Pancreas (tissue), 10 donors: Measurements from ENCODE around the gene APBA2. TPM values are rescaled to one million over a fixed set of nuclear protein-coding genes. Genes with fewer than 3 reads are reported as not detected.

Source experiments
- ATAC-seq, 4 donors: fragments of 200-7000 bp; cut with Tn5 transposase; one replicate each; pipeline versions ENCODE4 v1.8.0 to v1.9.1; 2020; ENCODE audit warnings: mild to moderate bottlenecking in 4 of 4, moderate library complexity in 4 of 4
- DNase-seq, 6 donors: peaks; one replicate each; pipeline ENCODE4 v3.0.0-alpha.2; 2020
- FAIRE-seq: peaks from 2 replicates; lab custom pipeline; 2012; peaks lifted over from hg19 to GRCh38; lab: Jason Lieb, UNC
- H3K27ac ChIP-seq, 4 donors: fragments of 200-600 bp; sonication (generic); 1 replicate in 3 of 4; 2 replicates in 1 of 4; pipeline versions ENCODE4 v1.5.0 to v1.8.0; 2020
- H3K27me3 ChIP-seq, 4 donors: fragments of 200-600 bp; one replicate each; pipeline ENCODE4 v1.8.0; 2021
- H3K36me3 ChIP-seq, 3 donors: fragments of 200-600 bp; sonication (generic) in 1 of 3; one replicate each; pipeline versions ENCODE4 v1.5.0 to v1.8.0; 2020 to 2021
- H3K4me1 ChIP-seq, 3 donors: fragments of 200-600 bp; one replicate each; pipeline ENCODE4 v1.8.0; 2021
- H3K4me3 ChIP-seq, 4 donors: fragments of 200-600 bp; sonication (generic) in 2 of 4; one replicate each; pipeline versions ENCODE4 v1.5.0 to v1.8.0; 2020 to 2021
- H3K9me3 ChIP-seq, 4 donors: fragments of 200-600 bp; one replicate each; pipeline ENCODE4 v1.8.0; 2021
- CTCF ChIP-seq, 4 donors: fragments of 200-600 bp; sonication (generic) in 3 of 4; IDR thresholded peaks; one replicate each; pipeline versions ENCODE4 v1.5.0 to v1.8.0; 2021; ENCODE audit warnings: antibody characterized with exemption in 4 of 4
- WGBS, 2 donors: extraction: QIAGEN DNeasy Blood & Tissue Kit; methylation state at CpG; one replicate each; pipeline ENCODE4 v1.1.7; 2013; 5-methylcytosine and 5-hydroxymethylcytosine counted together
- intact Hi-C, 3 donors: fragments of 100-400 bp; cut with DNase I; formaldehyde crosslinking; loops; one replicate each; pipeline versions ENCODE4 v1.11.1 to v1.14.2; 2022
- polyA plus RNA-seq, 2 donors: library from polyadenylated mRNA; stranded (reverse); fragments of 200-250 nt; gene quantifications; one replicate each; pipeline ENCODE4 v1.2.3, GENCODE V29; 2013
- total RNA-seq, 6 donors: library from RNA; stranded (reverse); fragmentation: NEBNext Ultra II Directional in 4 of 6; extraction: Animal tissue kit (Norgen Biotek cat#: 25700) in 4 of 6; gene quantifications; one replicate each; pipeline versions ENCODE4 v1.2.1 to v1.2.4, GENCODE V29; 2021 to 2023
- donor health status: healthy with polysubstance abuse.
- donor health status: DM: no; HTN: no; CAD: no; lungs with moderate emphysema.
- donor health status: DM: no; HTN: no; CAD: no.
- donor health status: control.
- donor health status: control.
- donor health status: Bipolar disorder and iron deficiency.
- donor health status: DM: yes; HTN: yes; CAD: no.
- donor health status: DM: no; HTN: no; CAD: no.
- donor health status: DM: no; HTN: no; CAD: no.
- donor health status: DM: yes; HTN: yes; CAD: no.

Gene APBA2
- total and polyA plus RNA-seq, 8 donors: 3.9 to 10.3 (median 6.7) TPM

DNA sequence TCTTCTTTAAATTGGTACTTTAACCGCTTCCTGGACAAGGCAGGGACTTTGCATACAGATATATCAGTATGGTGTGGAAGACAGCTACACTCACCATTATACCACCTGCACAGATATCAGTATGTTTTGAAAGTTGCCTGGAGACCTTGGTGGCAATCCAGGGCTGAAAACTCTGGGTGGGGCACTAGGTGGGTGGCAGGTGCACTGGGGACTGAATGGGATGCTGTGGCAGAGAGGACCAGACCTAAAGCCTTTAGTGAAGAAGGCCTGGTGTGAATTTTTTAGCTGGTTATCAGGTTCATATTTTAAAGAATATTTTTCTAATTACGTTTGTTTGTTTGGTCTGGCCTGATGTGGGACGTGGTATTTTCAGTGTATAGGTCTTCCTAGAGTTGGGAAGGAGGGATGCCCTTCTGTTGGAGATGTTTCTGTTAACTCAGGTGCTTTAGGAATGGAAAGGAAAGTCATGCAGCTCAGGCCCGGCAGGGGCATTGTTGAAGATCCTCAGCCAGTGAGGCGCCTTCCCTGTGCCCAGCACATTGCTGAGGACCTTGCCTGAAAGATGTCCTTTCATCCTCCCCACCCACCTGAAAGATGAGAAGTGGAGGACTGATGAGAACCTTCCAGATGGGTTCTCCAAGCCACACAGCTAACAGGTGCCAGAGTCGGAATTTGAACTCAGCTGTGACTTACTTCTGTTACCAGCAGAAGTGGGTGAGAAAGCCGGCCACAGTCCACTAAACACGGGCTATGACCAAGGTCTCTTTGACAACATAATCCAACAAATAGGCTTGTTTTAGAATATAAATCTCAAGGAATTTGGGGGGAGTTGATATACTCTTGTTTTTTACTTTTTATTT, 77.3 kb downstream of the APBA2 start:
- Histone ChIP-seq H3K4me3 (no peak overlapping the region), H3K9me3 (no peaks in the 10 kb centered on the region), H3K4me1 (no peaks in the 10 kb centered on the region), H3K36me3 (no peaks in the 10 kb centered on the region), H3K27ac (no peak overlapping the region), H3K27me3 (no peaks in the 10 kb centered on the region)
- FAIRE-seq (no peak), DNase-seq (peak in 1 of 6 donors; percentile 21), ATAC-seq (no peak)
- no peak for TF ChIP-seq CTCF (IDR thresholded peaks at IDR 0.05)
- WGBS, 2 donors: 86 to 87% methylated on average over 8 of the region's 8 CpGs
- intact Hi-C loops: no loop called here

GRCh38 chr15:28963711-28964081, 77.9 kb downstream of the APBA2 start:
- intact Hi-C loops: no loop called here

DNA sequence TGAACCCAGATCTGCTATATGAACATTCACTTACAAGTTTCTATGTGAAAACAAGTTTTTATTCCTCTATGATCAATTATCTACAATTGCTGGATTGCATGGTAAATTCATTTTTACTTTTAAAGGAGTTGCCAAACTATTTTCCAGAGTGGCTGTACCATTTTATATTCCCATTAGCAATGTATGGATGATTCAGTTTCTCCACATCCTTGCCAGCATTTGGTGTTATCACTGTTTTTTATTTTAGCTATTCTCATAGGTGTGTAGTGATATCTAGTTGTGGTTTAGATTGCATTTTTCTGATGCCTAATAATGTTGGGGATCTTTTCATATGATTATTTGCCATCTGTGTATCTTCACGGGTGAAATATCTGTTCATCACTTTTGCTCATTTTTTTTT, 78.3 kb downstream of the APBA2 start:
- TF ChIP-seq CTCF (IDR thresholded peaks at IDR 0.05): no peak
- no peak overlapping the region for H3K27ac ChIP-seq
- intact Hi-C loops: no loop called here
- no peaks in the 10 kb centered on the region for H3K27me3 ChIP-seq
- WGBS, 2 donors: 92% methylated on average over 1 of the region's 1 CpG
- no peak for FAIRE-seq
- no peak overlapping the region for H3K4me3 ChIP-seq
- ATAC-seq: no peak
- no peaks in the 10 kb centered on the region for H3K9me3 ChIP-seq
- DNase-seq: no peak
- no peaks in the 10 kb centered on the region for H3K36me3 ChIP-seq
- no peaks in the 10 kb centered on the region for H3K4me1 ChIP-seq

More at GRCh38 chr15:28963711-28964081, 77.9 kb downstream of the APBA2 start:
- DNase-seq (no peak), FAIRE-seq (no peak), ATAC-seq (no peak)
- Histone ChIP-seq H3K9me3 (no peaks in the 10 kb centered on the region), H3K27ac (no peak overlapping the region), H3K36me3 (no peaks in the 10 kb centered on the region), H3K4me1 (no peaks in the 10 kb centered on the region), H3K4me3 (no peak overlapping the region), H3K27me3 (no peaks in the 10 kb centered on the region)
- no peak for TF ChIP-seq CTCF (IDR thresholded peaks at IDR 0.05)
- 93 to 94% methylated on average over 2 of the region's 2 CpGs for WGBS, 2 donors

- FAIRE-seq (no peak), DNase-seq (no peak), ATAC-seq (no peak)
- H3K36me3 ChIP-seq: no peaks in the 10 kb centered on the region
- intact Hi-C loops: no loop called here
- H3K27me3 ChIP-seq: no peaks in the 10 kb centered on the region
- H3K27ac ChIP-seq: no peak overlapping the region
- H3K4me3 ChIP-seq: no peak overlapping the region
- no peaks in the 10 kb centered on the region for H3K9me3 ChIP-seq
- no peak for TF ChIP-seq CTCF (IDR thresholded peaks at IDR 0.05)
- no peaks in the 10 kb centered on the region for H3K4me1 ChIP-seq
These were observed 81.3 kb downstream of the APBA2 start for GRCh38 chr15:28967066-28967465.

- FAIRE-seq (no peak), ATAC-seq (no peak), DNase-seq (no peak)
- intact Hi-C loops: no loop called here
- Histone ChIP-seq H3K27me3 (no peaks in the 10 kb centered on the region), H3K9me3 (no peaks in the 10 kb centered on the region), H3K36me3 (no peaks in the 10 kb centered on the region), H3K27ac (no peak overlapping the region), H3K4me1 (no peaks in the 10 kb centered on the region), H3K4me3 (no peak overlapping the region)
- 81 to 88% methylated on average over 6 of the region's 6 CpGs for WGBS, 2 donors
- no peak for TF ChIP-seq CTCF (IDR thresholded peaks at IDR 0.05)
These were observed 82.2 kb downstream of the APBA2 start for GRCh38 chr15:28967990-28968389.
